CD14-positive monocyte (primary cell): ENCODE results near the gene ZNF385B. TPM values are rescaled to one million over a fixed set of nuclear protein-coding genes. Genes with fewer than 3 reads are reported as not detected.

Experiments used
- DNase-seq, 3 donors: peaks; one replicate each; pipeline ENCODE4 v3.0.0-alpha.2; 2011 to 2022
- H2AFZ ChIP-seq: 2 replicates; pipeline ENCODE4 v1.6.0; 2012; ENCODE audit warnings: mild to moderate bottlenecking, low read depth, low read length, inconsistent platforms; ENCODE audit not compliant: insufficient read depth, poor library complexity, severe bottlenecking
- H3K27ac ChIP-seq, 2 donors: 1 replicate in 1 of 2; 2 replicates in 1 of 2; pipeline ENCODE4 v1.5.1; 2012 to 2013; ENCODE audit warnings: low read length in 2 of 2, control low read depth in 1 of 2, inconsistent platforms in 1 of 2, low read depth in 1 of 2, mild to moderate bottlenecking in 1 of 2
- H3K27me3 ChIP-seq, 2 donors: one replicate each; pipeline versions ENCODE4 v1.6.0 to v1.6.1; 2011 to 2013; ENCODE audit warnings: low read length in 2 of 2; ENCODE audit not compliant: control insufficient read depth in 2 of 2, insufficient read depth in 2 of 2
- H3K36me3 ChIP-seq, 2 donors: replicated peaks in 1 of 2; 1 replicate in 1 of 2; 2 replicates in 1 of 2; pipeline versions ENCODE4 v1.5.1 to v1.6.1; 2012 to 2013; ENCODE audit warnings: low read length in 2 of 2, control low read depth in 1 of 2, inconsistent platforms in 1 of 2, mild to moderate bottlenecking in 1 of 2; ENCODE audit not compliant: insufficient read depth in 2 of 2, control insufficient read depth in 1 of 2
- H3K4me1 ChIP-seq, 2 donors: 1 replicate in 1 of 2; 2 replicates in 1 of 2; pipeline versions ENCODE4 v1.5.1 to v1.6.1; 2012 to 2013; ENCODE audit warnings: low read length in 2 of 2, control low read depth in 1 of 2, inconsistent platforms in 1 of 2, mild to moderate bottlenecking in 1 of 2, moderate library complexity in 1 of 2; ENCODE audit not compliant: insufficient read depth in 2 of 2, control insufficient read depth in 1 of 2
- H3K4me2 ChIP-seq: replicated peaks from 2 replicates; pipeline ENCODE3; 2012; ENCODE audit warnings: low read length, moderate library complexity, mild to moderate bottlenecking; ENCODE audit not compliant: poor library complexity, severe bottlenecking; ENCODE audit errors: extremely low read depth
- H3K4me3 ChIP-seq, 3 experiments: fragments of 200-600 bp in 1 of 3; sonication (generic) in 1 of 3; replicated peaks in 1 of 3; 1 replicate in 2 of 3; 2 replicates in 1 of 3; pipeline ENCODE4 v1.5.1; 2011 to 2013; ENCODE audit warnings: low read length in 3 of 3, mild to moderate bottlenecking in 3 of 3, control low read depth in 2 of 3, low read depth in 2 of 3, inconsistent platforms in 1 of 3, moderate library complexity in 1 of 3
- H3K79me2 ChIP-seq: 2 replicates; pipeline ENCODE4 v1.6.0; 2012; ENCODE audit warnings: mild to moderate bottlenecking, control low read depth, inconsistent platforms, low read length, moderate library complexity; ENCODE audit not compliant: insufficient read depth
- H3K9ac ChIP-seq: 2 replicates; pipeline ENCODE4 v1.6.0; 2017; ENCODE audit warnings: low read length, mild to moderate bottlenecking; ENCODE audit not compliant: insufficient read depth, poor library complexity, severe bottlenecking
- H3K9me3 ChIP-seq, 2 donors: replicated peaks in 1 of 2; 1 replicate in 1 of 2; 2 replicates in 1 of 2; pipeline versions ENCODE4 v1.5.1 to v1.6.1; 2012 to 2013; ENCODE audit warnings: low read length in 2 of 2, control low read depth in 1 of 2; ENCODE audit not compliant: control insufficient read depth in 1 of 2, insufficient read depth in 1 of 2
- H4K20me1 ChIP-seq: 2 replicates; pipeline ENCODE4 v1.6.0; 2012; ENCODE audit warnings: mild to moderate bottlenecking, low read length, control low read depth, moderate library complexity; ENCODE audit not compliant: insufficient read depth
- H3K27ac Mint-ChIP-seq, 7 donors: one replicate each; pipeline ENCODE4 v1.8.0; 2020; ENCODE audit warnings: mild to moderate bottlenecking in 7 of 7, mixed read lengths in 7 of 7, moderate library complexity in 6 of 7, inconsistent platforms in 2 of 7
- H3K27me3 Mint-ChIP-seq, 3 donors: one replicate each; pipeline ENCODE4 v1.8.0; 2021 to 2022; ENCODE audit warnings: low read depth in 3 of 3, mild to moderate bottlenecking in 3 of 3, mixed read lengths in 3 of 3, moderate library complexity in 3 of 3, inconsistent platforms in 1 of 3
- H3K36me3 Mint-ChIP-seq, 2 donors: one replicate each; pipeline ENCODE4 v1.8.0; 2020; ENCODE audit warnings: mixed read lengths in 2 of 2, inconsistent platforms in 1 of 2, mild to moderate bottlenecking in 1 of 2
- H3K4me1 Mint-ChIP-seq: one replicate; pipeline ENCODE4 v1.8.0; 2020; ENCODE audit warnings: mild to moderate bottlenecking, mixed read lengths
- H3K4me3 Mint-ChIP-seq, 2 donors: one replicate each; pipeline ENCODE4 v1.8.0; 2020; ENCODE audit warnings: mild to moderate bottlenecking in 2 of 2, mixed read lengths in 2 of 2, moderate library complexity in 1 of 2
- H3K9me3 Mint-ChIP-seq, 7 donors: one replicate each; pipeline ENCODE4 v1.8.0; 2020 to 2022; ENCODE audit warnings: mixed read lengths in 7 of 7, mild to moderate bottlenecking in 6 of 7, moderate library complexity in 6 of 7, inconsistent platforms in 2 of 7
- WGBS: methylation state at CpG from one replicate; pipeline ENCODE4 v1.1.5; 2013; ENCODE audit warnings: missing lambda C conversion rate; ENCODE audit not compliant: insufficient coverage; 5-methylcytosine and 5-hydroxymethylcytosine counted together
- intact Hi-C, 2 donors: fragments of 100-400 bp; cut with micrococcal nuclease; formaldehyde crosslinking; loops; one replicate each; pipeline versions ENCODE4 v1.15.0 to v1.15.1; 2023
- polyA plus RNA-seq, 3 donors: library from polyadenylated mRNA; depleted of rRNA in 1 of 3; unstranded in 2 of 3; stranded (reverse) in 1 of 3; fragments of 300-500 nt in 2 of 3; fragments of >200 nt in 1 of 3; fragmentation: Illumina TruSeq in 2 of 3; gene quantifications; 1 replicate in 2 of 3; 2 replicates in 1 of 3; pipeline ENCODE4 v1.2.3, GENCODE V29; 2012 to 2021
- TF ChIP-seq, protein P1 (sequence below): fragments of 200-600 bp; IDR thresholded peaks from one replicate; pipeline ENCODE4 v1.8.0; 2022; ENCODE audit warnings: antibody characterized with exemption, mild to moderate bottlenecking

Gene ZNF385B
- polyA plus RNA-seq, 3 donors: not detected

- no peak overlapping the region for H3K4me2 ChIP-seq
- Mint-ChIP-seq H3K4me3 (no peak overlapping the region), H3K4me1 (no peaks in the 10 kb centered on the region), H3K27ac (no peak overlapping the region), H3K9me3 (peaks cover 0 to 9% (median 2%) of the 10 kb centered on the region in 7 donors), H3K27me3 (peaks cover 0 to 2% (median 0%) of the 10 kb centered on the region in 3 donors), H3K36me3 (no peaks in the 10 kb centered on the region)
- no peaks in the 10 kb centered on the region for H3K4me1 ChIP-seq
- WGBS: no CpG with 5 or more reads among the region's 1 CpG
- no peaks in the 10 kb centered on the region for H3K27me3 ChIP-seq
- H4K20me1 ChIP-seq: no peaks in the 10 kb centered on the region
- no peak overlapping the region for H3K4me3 ChIP-seq
- no peak for DNase-seq
- H3K36me3 ChIP-seq: no peaks in the 10 kb centered on the region
- TF ChIP-seq, protein P1, sequence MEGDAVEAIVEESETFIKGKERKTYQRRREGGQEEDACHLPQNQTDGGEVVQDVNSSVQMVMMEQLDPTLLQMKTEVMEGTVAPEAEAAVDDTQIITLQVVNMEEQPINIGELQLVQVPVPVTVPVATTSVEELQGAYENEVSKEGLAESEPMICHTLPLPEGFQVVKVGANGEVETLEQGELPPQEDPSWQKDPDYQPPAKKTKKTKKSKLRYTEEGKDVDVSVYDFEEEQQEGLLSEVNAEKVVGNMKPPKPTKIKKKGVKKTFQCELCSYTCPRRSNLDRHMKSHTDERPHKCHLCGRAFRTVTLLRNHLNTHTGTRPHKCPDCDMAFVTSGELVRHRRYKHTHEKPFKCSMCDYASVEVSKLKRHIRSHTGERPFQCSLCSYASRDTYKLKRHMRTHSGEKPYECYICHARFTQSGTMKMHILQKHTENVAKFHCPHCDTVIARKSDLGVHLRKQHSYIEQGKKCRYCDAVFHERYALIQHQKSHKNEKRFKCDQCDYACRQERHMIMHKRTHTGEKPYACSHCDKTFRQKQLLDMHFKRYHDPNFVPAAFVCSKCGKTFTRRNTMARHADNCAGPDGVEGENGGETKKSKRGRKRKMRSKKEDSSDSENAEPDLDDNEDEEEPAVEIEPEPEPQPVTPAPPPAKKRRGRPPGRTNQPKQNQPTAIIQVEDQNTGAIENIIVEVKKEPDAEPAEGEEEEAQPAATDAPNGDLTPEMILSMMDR: no peak
- H3K79me2 ChIP-seq: no peaks in the 10 kb centered on the region
- no peak overlapping the region for H3K9ac ChIP-seq
- H3K27ac ChIP-seq: no peak overlapping the region
- H2AFZ ChIP-seq: no peak overlapping the region
- intact Hi-C loops: no loop called here
- H3K9me3 ChIP-seq: no peaks in the 10 kb centered on the region
Observed at GRCh38 chr2:179812501-179812900, 48.9 kb downstream of the ZNF385B start.

GRCh38 chr2:179811042-179811441 lies 50.4 kb downstream of the ZNF385B start:
- H3K36me3 Mint-ChIP-seq: no peaks in the 10 kb centered on the region
- intact Hi-C loops: no loop called here
- no peak overlapping the region for H3K27ac ChIP-seq
- H3K79me2 ChIP-seq: no peaks in the 10 kb centered on the region
- DNase-seq: no peak
- no peaks in the 10 kb centered on the region for H3K36me3 ChIP-seq
- peaks cover 0 to 9% (median 2%) of the 10 kb centered on the region in 7 donors for H3K9me3 Mint-ChIP-seq
- H3K27me3 ChIP-seq: no peaks in the 10 kb centered on the region
- H3K27ac Mint-ChIP-seq: no peak overlapping the region
- peaks cover 0 to 2% (median 0%) of the 10 kb centered on the region in 3 donors for H3K27me3 Mint-ChIP-seq
- no peak overlapping the region for H3K4me2 ChIP-seq
- H4K20me1 ChIP-seq: no peaks in the 10 kb centered on the region
- no peak overlapping the region for H3K4me3 ChIP-seq
- H3K9ac ChIP-seq: no peak overlapping the region
- no peaks in the 10 kb centered on the region for H3K9me3 ChIP-seq
- H3K4me1 Mint-ChIP-seq: no peaks in the 10 kb centered on the region
- no peaks in the 10 kb centered on the region for H3K4me1 ChIP-seq
- H3K4me3 Mint-ChIP-seq: no peak overlapping the region
- H2AFZ ChIP-seq: no peak overlapping the region
- TF ChIP-seq, protein P1: no peak
